ENCODE results near the gene ARFGAP2. TPM values are rescaled to one million over a fixed set of nuclear protein-coding genes. Genes with fewer than 3 reads are reported as not detected.
A peak's percentile ranks its signal among the peaks of the same experiment; 100 is the strongest.

Gene ARFGAP2
- total RNA-seq, 3 donors from 2014 or later: 139 to 183 (median 175) TPM

DNA sequence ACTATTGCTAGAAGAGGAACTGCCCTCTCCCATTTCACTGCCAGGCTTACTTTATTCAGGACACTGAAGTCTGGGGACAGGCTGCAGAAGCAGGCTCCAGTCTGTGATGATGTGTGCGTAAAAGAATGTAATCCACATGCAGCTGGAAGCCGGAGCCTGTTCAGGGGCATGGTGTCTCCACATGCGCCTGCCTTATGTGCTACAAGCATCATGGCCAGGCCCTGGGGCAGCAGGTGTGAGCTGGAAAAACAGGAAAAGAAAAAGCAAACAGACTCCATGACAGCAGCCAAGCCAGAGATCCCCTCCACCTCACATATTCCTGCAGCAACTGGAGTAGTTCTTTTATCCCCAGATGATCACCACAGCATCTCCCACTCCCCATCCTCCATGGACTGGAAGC, 33.4 kb downstream of the ARFGAP2 start:
- H3K4me1 ChIP-seq: peaks cover 0 to 8% of the 10 kb centered on the region in 2 donors
- H3K27me3 ChIP-seq: no peaks in the 10 kb centered on the region
- H3K9me3 ChIP-seq: no peaks in the 10 kb centered on the region
- peak overlapping the region in 1 of 2 donors; percentile 48 for H3K27ac ChIP-seq
- TF ChIP-seq POLR2AphosphoS5 (IDR thresholded peaks at IDR 0.05) (peak in 2 of 3 donors; percentile 33 to 69), POLR2A (IDR thresholded peaks at IDR 0.05) (no peak)
- peak; percentile 77 to 83 for DNase-seq (ENCODE audit: low spot score in 2 of 2)
- intact Hi-C loops (cut with DNase I; ENCODE audit: low total_unique reads): no loop called here
- no peaks in the 10 kb centered on the region for H3K36me3 ChIP-seq
- no peak overlapping the region for H3K4me3 ChIP-seq

DNA sequence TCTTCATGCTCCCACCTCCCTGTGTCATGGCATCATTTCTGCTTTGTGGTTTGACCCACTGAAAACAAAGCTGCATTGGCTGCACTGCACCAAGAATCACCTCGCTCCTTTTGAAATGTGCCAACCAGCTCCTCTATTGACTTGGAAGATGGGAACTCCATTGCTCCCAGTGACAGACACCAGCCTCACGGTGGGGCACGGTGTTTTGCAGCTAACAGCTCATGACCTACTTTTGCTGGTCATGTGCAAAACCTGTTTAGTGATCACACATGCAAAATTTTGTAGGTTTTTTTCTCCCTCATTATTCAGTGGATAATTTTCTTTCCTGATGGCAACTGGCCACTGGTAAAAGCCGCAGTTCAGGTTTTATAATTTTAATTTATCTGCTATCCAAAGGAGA, 36.8 kb downstream of the ARFGAP2 start:
- DNase-seq (ENCODE audit: low spot score in 2 of 2): no peak
- intact Hi-C loops (cut with DNase I; ENCODE audit: low total_unique reads): no loop called here
- Histone ChIP-seq H3K9me3 (no peaks in the 10 kb centered on the region), H3K4me1 (peaks cover 0 to 8% of the 10 kb centered on the region in 2 donors), H3K4me3 (no peak overlapping the region), H3K36me3 (no peaks in the 10 kb centered on the region), H3K27me3 (no peaks in the 10 kb centered on the region), H3K27ac (no peak overlapping the region)
- TF ChIP-seq, protein P1, sequence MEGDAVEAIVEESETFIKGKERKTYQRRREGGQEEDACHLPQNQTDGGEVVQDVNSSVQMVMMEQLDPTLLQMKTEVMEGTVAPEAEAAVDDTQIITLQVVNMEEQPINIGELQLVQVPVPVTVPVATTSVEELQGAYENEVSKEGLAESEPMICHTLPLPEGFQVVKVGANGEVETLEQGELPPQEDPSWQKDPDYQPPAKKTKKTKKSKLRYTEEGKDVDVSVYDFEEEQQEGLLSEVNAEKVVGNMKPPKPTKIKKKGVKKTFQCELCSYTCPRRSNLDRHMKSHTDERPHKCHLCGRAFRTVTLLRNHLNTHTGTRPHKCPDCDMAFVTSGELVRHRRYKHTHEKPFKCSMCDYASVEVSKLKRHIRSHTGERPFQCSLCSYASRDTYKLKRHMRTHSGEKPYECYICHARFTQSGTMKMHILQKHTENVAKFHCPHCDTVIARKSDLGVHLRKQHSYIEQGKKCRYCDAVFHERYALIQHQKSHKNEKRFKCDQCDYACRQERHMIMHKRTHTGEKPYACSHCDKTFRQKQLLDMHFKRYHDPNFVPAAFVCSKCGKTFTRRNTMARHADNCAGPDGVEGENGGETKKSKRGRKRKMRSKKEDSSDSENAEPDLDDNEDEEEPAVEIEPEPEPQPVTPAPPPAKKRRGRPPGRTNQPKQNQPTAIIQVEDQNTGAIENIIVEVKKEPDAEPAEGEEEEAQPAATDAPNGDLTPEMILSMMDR (IDR thresholded peaks at IDR 0.05): no peak
- no peak for TF ChIP-seq POLR2AphosphoS5 (IDR thresholded peaks at IDR 0.05)
- no peak for TF ChIP-seq POLR2A (IDR thresholded peaks at IDR 0.05)

DNA sequence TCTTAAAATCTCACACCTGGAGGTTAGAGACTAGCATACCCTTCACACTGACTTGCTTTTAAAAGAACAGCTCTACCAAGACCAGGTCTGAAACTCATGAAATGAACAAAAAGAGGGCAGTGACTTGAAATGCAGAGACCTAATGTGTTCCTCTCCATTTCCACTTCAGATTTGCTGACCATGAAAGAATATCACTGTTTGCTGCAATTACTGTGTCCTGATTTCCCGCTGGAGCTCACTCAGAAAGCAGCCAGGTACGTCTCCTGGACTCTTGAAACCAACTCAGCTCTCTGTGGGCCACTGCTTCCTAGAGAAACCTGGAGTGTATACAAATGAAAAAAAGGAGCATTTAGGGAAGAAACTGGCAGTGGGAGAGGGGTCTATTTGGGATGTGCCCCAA, 39.2 kb downstream of the ARFGAP2 start:
- H3K36me3 ChIP-seq: no peaks in the 10 kb centered on the region
- no peak overlapping the region for H3K27ac ChIP-seq
- no peak for DNase-seq (ENCODE audit: low spot score in 2 of 2)
- H3K9me3 ChIP-seq: no peaks in the 10 kb centered on the region
- intact Hi-C loops (cut with DNase I; ENCODE audit: low total_unique reads): no loop called here
- H3K27me3 ChIP-seq: no peaks in the 10 kb centered on the region
- H3K4me1 ChIP-seq: peaks cover 0 to 1% of the 10 kb centered on the region in 2 donors
- TF ChIP-seq POLR2A (IDR thresholded peaks at IDR 0.05): no peak
- TF ChIP-seq POLR2AphosphoS5 (IDR thresholded peaks at IDR 0.05): no peak
- TF ChIP-seq, protein P1 (IDR thresholded peaks at IDR 0.05): no peak
- no peak overlapping the region for H3K4me3 ChIP-seq

- TF ChIP-seq POLR2AphosphoS5 (IDR thresholded peaks at IDR 0.05) (no peak), POLR2A (IDR thresholded peaks at IDR 0.05) (no peak)
- TF ChIP-seq, protein P1 (IDR thresholded peaks at IDR 0.05): no peak
- no peak overlapping the region for H3K4me3 ChIP-seq
- DNase-seq (ENCODE audit: low spot score in 2 of 2): no peak
Observed at GRCh38 chr11:47136921-47137320, 39.8 kb downstream of the ARFGAP2 start.

DNA sequence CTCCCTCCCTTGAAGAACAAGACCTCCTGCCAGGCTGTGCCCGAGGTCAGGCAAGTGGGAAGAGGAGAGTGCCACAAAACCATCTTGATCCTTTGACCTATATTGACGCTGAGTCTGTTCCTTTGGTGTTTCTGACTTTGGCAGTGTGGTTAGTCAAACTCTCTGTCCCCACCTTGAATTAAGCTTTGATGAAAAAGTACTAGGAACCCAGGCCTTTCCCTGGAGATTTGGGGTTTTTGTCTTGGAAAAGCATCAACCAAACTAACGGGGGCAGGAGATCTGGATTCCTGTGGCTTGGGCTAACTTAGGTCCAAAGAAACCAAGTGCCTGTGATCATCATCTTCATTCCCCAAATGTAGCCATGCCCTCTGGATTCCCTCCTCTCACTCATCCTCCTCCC, 40.4 kb downstream of the ARFGAP2 start:
- no peak for DNase-seq (ENCODE audit: low spot score in 2 of 2)
- H3K27ac ChIP-seq: no peak overlapping the region
- intact Hi-C loops (cut with DNase I; ENCODE audit: low total_unique reads): no loop called here
- no peaks in the 10 kb centered on the region for H3K36me3 ChIP-seq
- H3K4me3 ChIP-seq: no peak overlapping the region
- H3K27me3 ChIP-seq: no peaks in the 10 kb centered on the region
- H3K9me3 ChIP-seq: no peaks in the 10 kb centered on the region
- no peaks in the 10 kb centered on the region for H3K4me1 ChIP-seq
- TF ChIP-seq, protein P1 (IDR thresholded peaks at IDR 0.05): no peak
- no peak for TF ChIP-seq POLR2AphosphoS5 (IDR thresholded peaks at IDR 0.05)
- no peak for TF ChIP-seq POLR2A (IDR thresholded peaks at IDR 0.05)

More at GRCh38 chr11:47136921-47137320, 39.8 kb downstream of the ARFGAP2 start:
- intact Hi-C loops (cut with DNase I; ENCODE audit: low total_unique reads): no loop called here
- Histone ChIP-seq H3K27ac (no peak overlapping the region), H3K9me3 (no peaks in the 10 kb centered on the region), H3K36me3 (no peaks in the 10 kb centered on the region), H3K4me1 (no peaks in the 10 kb centered on the region), H3K27me3 (no peaks in the 10 kb centered on the region)

DNA sequence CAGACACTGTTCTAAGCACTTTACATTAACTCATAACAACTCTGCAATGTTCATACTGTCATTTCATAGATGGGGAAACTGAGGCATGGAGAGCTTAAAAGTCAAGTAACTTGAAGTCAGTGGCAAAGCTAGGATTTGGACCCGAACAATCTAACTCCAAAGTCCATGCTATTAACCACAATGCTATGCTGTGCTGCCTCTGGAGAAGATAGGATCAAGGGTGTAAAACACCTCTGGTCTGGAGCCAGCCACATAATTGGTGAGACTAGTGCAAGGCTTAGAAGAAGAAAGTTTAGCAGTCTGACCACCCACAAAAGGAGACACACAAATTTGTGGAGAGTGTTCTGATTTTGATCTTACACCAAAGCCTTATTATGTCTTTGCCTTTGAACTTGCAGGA, 43.7 kb downstream of the ARFGAP2 start:
- intact Hi-C loops (cut with DNase I; ENCODE audit: low total_unique reads): no loop called here
- H3K27ac ChIP-seq: no peak overlapping the region
- DNase-seq (ENCODE audit: low spot score in 2 of 2): no peak

More for the DNA sequence above, 43.7 kb downstream of the ARFGAP2 start:
- Histone ChIP-seq H3K4me1 (no peaks in the 10 kb centered on the region), H3K27me3 (no peaks in the 10 kb centered on the region), H3K9me3 (no peaks in the 10 kb centered on the region), H3K4me3 (no peak overlapping the region), H3K36me3 (no peaks in the 10 kb centered on the region)
- TF ChIP-seq, protein P1 (IDR thresholded peaks at IDR 0.05): no peak
- no peak for TF ChIP-seq POLR2A (IDR thresholded peaks at IDR 0.05)
- TF ChIP-seq POLR2AphosphoS5 (IDR thresholded peaks at IDR 0.05): no peak

Measured in breast epithelium (tissue), 4 donors.